Ishikawa (cell line): Measurements from ENCODE around the gene GNAT3.

Source experiments
- CEBPB ChIP-seq: IDR thresholded peaks from 2 replicates; pipeline ENCODE4 v1.6.1; 2012
- CREB1 ChIP-seq: IDR thresholded peaks from 2 replicates; pipeline ENCODE4 v1.6.1; 2012; ENCODE audit warnings: low read depth
- EGR1 ChIP-seq: IDR thresholded peaks from 2 replicates; pipeline ENCODE4 v1.6.1; 2012
- EP300 ChIP-seq: IDR thresholded peaks from 2 replicates; pipeline ENCODE4 v1.6.1; 2012; ENCODE audit warnings: borderline replicate concordance
- RAD21 ChIP-seq: IDR thresholded peaks from 2 replicates; pipeline ENCODE4 v1.6.1; 2012; ENCODE audit warnings: low read depth
- TAF1 ChIP-seq: IDR thresholded peaks from 2 replicates; pipeline ENCODE4 v1.6.1; 2012; ENCODE audit warnings: low read depth, mild to moderate bottlenecking
- TCF12 ChIP-seq: IDR thresholded peaks from 2 replicates; pipeline ENCODE4 v1.6.1; 2012; ENCODE audit warnings: low read depth

DNA sequence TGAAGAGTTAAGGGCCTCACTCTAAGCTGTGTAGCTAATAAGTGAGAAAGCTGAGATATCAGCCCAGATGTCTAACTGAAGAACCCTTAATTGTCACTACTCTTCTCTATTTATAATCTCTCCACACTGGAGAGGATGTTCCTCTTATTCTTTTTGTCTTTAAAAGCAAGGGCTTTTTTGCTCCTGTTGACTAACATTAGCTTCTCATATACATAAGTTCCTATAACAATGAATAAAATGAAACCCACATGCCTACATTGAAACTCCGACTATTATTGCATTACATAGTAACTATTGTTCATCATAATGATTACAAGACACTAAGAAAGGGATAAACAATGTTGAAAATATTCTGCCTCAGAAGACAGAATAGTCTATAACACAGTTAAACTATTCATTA, 67.1 kb downstream of the GNAT3 start:
- TF ChIP-seq CREB1 = no peak
- no peak for TF ChIP-seq EP300
- no peak for TF ChIP-seq RAD21
- TF ChIP-seq TAF1 = no peak
- TF ChIP-seq CEBPB = no peak
- TF ChIP-seq EGR1 = no peak
- TF ChIP-seq TCF12 = no peak
